Effector CD8-positive, alpha-beta T cell (primary cell): ENCODE data around the gene CASKIN1.
"Not testable (repeated sequence)": the region's sequence is repeated elsewhere in the genome, so short reads cannot be mapped to it uniquely, and the experiment has no call there.

Experiments used
- DNase-seq: peaks from one replicate; lab custom pipeline; 2025; lab: John Stamatoyannopoulos, UW
- total RNA-seq, 4 experiments: gene quantifications; one replicate each; lab custom pipeline; 2026; lab: John Stamatoyannopoulos, UW

Gene CASKIN1
- 0 to 0.91 (median 0.41) reads per million in 4 experiments for total RNA-seq

GRCh38 chr16:2196162-2196980 is at the start of gene CASKIN1:
Gene CASKIN1, minus strand, starts transcription at chr16:2196605. Its CDS starts 173 bp downstream, at chr16:2196432.
- no peak for DNase-seq

- DNase-seq, result no peak
These were observed 48.8 kb upstream of the CASKIN1 start for GRCh38 chr16:2244926-2245795.

- DNase-seq, result no peak
These were observed 47.9 kb upstream of the CASKIN1 start for GRCh38 chr16:2244301-2244700.

- DNase-seq, result no peak
These were observed 47.4 kb upstream of the CASKIN1 start for GRCh38 chr16:2243781-2244180.

- DNase-seq, result no peak
These were observed 46.7 kb upstream of the CASKIN1 start for GRCh38 chr16:2243031-2243528.

- no peak for DNase-seq
These were observed 46.2 kb upstream of the CASKIN1 start for GRCh38 chr16:2242598-2242997.

- DNase-seq, result not testable (repeated sequence)
These were observed 43.9 kb upstream of the CASKIN1 start for GRCh38 chr16:2240331-2240730.

- no peak for DNase-seq
These were observed 42.7 kb upstream of the CASKIN1 start for GRCh38 chr16:2238838-2239675.

GRCh38 chr16:2238150-2238837 is 41.9 kb upstream of the CASKIN1 start:
- no peak for DNase-seq

GRCh38 chr16:2237493-2238149 is 41.2 kb upstream of the CASKIN1 start:
- no peak for DNase-seq

GRCh38 chr16:2237102-2237482 is 40.7 kb upstream of the CASKIN1 start:
- no peak for DNase-seq

- DNase-seq, result no peak
These were observed 40.1 kb upstream of the CASKIN1 start, which contains the start of gene DNASE1L2 for GRCh38 chr16:2236337-2237101. Gene DNASE1L2, plus strand, starts transcription at chr16:2236444. Its CDS starts 373 bp downstream, at chr16:2236817.

GRCh38 chr16:2235695-2236336 is 39.4 kb upstream of the CASKIN1 start:
- DNase-seq, result no peak

- no peak for DNase-seq
These were observed 38.8 kb upstream of the CASKIN1 start for GRCh38 chr16:2235234-2235651.

- DNase-seq, result no peak
These were observed 38.4 kb upstream of the CASKIN1 start for GRCh38 chr16:2234813-2235170.

- no peak for DNase-seq
These were observed 37.7 kb upstream of the CASKIN1 start for GRCh38 chr16:2233872-2234812.

- no peak for DNase-seq
These were observed 36.8 kb upstream of the CASKIN1 start for GRCh38 chr16:2233046-2233775.
